Loucy (cell line): ENCODE data around the gene SMIM35.

Experiments used
- H2AFZ ChIP-seq: fragments of 200-600 bp; sonication (generic); 2 replicates; pipeline ENCODE4 v1.6.0; 2016; ENCODE audit warnings: antibody characterized with exemption, mild to moderate bottlenecking, low read length, moderate library complexity
- H3F3A ChIP-seq: fragments of 200-600 bp; 2 replicates; pipeline ENCODE4 v1.6.0; 2016; ENCODE audit warnings: antibody characterized with exemption, low read depth, mild to moderate bottlenecking
- H3K27me3 ChIP-seq: fragments of 200-600 bp; sonication (generic); 2 replicates; pipeline ENCODE4 v1.6.1; 2014; ENCODE audit warnings: low read length, mild to moderate bottlenecking; ENCODE audit not compliant: insufficient read depth, poor library complexity, severe bottlenecking
- H3K36me3 ChIP-seq: fragments of 200-600 bp; sonication (generic); 2 replicates; pipeline ENCODE4 v1.6.1; 2016; ENCODE audit warnings: low read length; ENCODE audit not compliant: insufficient read depth
- H3K4me1 ChIP-seq: fragments of 200-600 bp; sonication (generic); 2 replicates; pipeline ENCODE4 v1.5.1; 2014; ENCODE audit warnings: low read length, mild to moderate bottlenecking; ENCODE audit not compliant: insufficient read depth, poor library complexity, severe bottlenecking
- H3K4me2 ChIP-seq: fragments of 200-600 bp; sonication (generic); 2 replicates; pipeline ENCODE4 v1.6.0; 2014; ENCODE audit warnings: antibody characterized with exemption, low read length, low read depth, mild to moderate bottlenecking; ENCODE audit not compliant: poor library complexity, severe bottlenecking
- H3K4me3 ChIP-seq: fragments of 200-600 bp; sonication (generic); 2 replicates; pipeline ENCODE4 v1.5.1; 2014; ENCODE audit warnings: low read length, mild to moderate bottlenecking, mixed read lengths; ENCODE audit not compliant: poor library complexity, severe bottlenecking
- H3K79me2 ChIP-seq: fragments of 200-600 bp; sonication (generic); 2 replicates; pipeline ENCODE4 v1.6.1; 2014; ENCODE audit warnings: low read length; ENCODE audit not compliant: insufficient read depth
- H3K9ac ChIP-seq: fragments of 200-600 bp; sonication (generic); 2 replicates; pipeline ENCODE4 v1.6.0; 2014; ENCODE audit warnings: mild to moderate bottlenecking, low read depth, low read length, moderate library complexity; ENCODE audit not compliant: poor library complexity, severe bottlenecking
- H3K9me2 ChIP-seq: fragments of 200-600 bp; sonication (generic); replicated peaks from 2 replicates; pipeline ENCODE4 v1.6.1; 2016; ENCODE audit warnings: low read depth, low read length, mixed read lengths
- H3K9me3 ChIP-seq: fragments of 200-600 bp; sonication (generic); 2 replicates; pipeline ENCODE4 v1.6.1; 2014; ENCODE audit warnings: mild to moderate bottlenecking, antibody characterized with exemption, low read length, low read depth; ENCODE audit not compliant: insufficient read depth
- H4K20me1 ChIP-seq: fragments of 200-600 bp; sonication (generic); 2 replicates; pipeline ENCODE4 v1.6.0; 2014; ENCODE audit warnings: antibody characterized with exemption, low read length, mild to moderate bottlenecking; ENCODE audit not compliant: insufficient read depth, poor library complexity, severe bottlenecking
- EZH2phosphoT487 ChIP-seq: fragments of 200-600 bp; IDR thresholded peaks from 2 replicates; pipeline ENCODE4 v1.6.1; 2018; ENCODE audit warnings: antibody characterized with exemption, mild to moderate bottlenecking, moderate library complexity, borderline replicate concordance
- TF ChIP-seq, protein P1 (sequence below): fragments of 200-600 bp; sonication (generic); conservative IDR thresholded peaks from 2 replicates; pipeline ENCODE4 v1.5.1; 2014; ENCODE audit warnings: mild to moderate bottlenecking, antibody characterized with exemption, low read length

SMIM35 gene

DNA sequence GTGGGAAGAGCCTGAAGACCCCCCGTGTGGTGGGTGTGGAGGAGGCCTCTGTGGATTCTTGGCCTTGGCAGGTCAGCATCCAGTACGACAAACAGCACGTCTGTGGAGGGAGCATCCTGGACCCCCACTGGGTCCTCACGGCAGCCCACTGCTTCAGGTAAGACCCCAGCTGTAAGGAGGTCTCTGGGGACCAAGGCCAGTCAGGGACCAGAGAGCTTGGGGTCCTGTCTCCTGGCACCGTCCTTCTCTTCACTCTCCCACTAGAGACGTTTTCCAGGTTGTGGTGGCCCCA, 24.9 kb upstream of the SMIM35 start:
- Histone ChIP-seq H2AFZ (no peak overlapping the region), H3K4me1 (peaks cover 6% of the 10 kb centered on the region), H3F3A (no peaks in the 10 kb centered on the region), H3K9me3 (no peaks in the 10 kb centered on the region), H3K36me3 (no peaks in the 10 kb centered on the region), H3K27me3 (no peaks in the 10 kb centered on the region), H3K4me3 (no peak overlapping the region), H4K20me1 (no peaks in the 10 kb centered on the region), H3K4me2 (no peak overlapping the region), H3K9ac (no peak overlapping the region), H3K9me2 (no peaks in the 10 kb centered on the region), H3K79me2 (no peaks in the 10 kb centered on the region)
- TF ChIP-seq, protein P1, sequence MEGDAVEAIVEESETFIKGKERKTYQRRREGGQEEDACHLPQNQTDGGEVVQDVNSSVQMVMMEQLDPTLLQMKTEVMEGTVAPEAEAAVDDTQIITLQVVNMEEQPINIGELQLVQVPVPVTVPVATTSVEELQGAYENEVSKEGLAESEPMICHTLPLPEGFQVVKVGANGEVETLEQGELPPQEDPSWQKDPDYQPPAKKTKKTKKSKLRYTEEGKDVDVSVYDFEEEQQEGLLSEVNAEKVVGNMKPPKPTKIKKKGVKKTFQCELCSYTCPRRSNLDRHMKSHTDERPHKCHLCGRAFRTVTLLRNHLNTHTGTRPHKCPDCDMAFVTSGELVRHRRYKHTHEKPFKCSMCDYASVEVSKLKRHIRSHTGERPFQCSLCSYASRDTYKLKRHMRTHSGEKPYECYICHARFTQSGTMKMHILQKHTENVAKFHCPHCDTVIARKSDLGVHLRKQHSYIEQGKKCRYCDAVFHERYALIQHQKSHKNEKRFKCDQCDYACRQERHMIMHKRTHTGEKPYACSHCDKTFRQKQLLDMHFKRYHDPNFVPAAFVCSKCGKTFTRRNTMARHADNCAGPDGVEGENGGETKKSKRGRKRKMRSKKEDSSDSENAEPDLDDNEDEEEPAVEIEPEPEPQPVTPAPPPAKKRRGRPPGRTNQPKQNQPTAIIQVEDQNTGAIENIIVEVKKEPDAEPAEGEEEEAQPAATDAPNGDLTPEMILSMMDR, result no peak
- no peak for TF ChIP-seq EZH2phosphoT487

DNA sequence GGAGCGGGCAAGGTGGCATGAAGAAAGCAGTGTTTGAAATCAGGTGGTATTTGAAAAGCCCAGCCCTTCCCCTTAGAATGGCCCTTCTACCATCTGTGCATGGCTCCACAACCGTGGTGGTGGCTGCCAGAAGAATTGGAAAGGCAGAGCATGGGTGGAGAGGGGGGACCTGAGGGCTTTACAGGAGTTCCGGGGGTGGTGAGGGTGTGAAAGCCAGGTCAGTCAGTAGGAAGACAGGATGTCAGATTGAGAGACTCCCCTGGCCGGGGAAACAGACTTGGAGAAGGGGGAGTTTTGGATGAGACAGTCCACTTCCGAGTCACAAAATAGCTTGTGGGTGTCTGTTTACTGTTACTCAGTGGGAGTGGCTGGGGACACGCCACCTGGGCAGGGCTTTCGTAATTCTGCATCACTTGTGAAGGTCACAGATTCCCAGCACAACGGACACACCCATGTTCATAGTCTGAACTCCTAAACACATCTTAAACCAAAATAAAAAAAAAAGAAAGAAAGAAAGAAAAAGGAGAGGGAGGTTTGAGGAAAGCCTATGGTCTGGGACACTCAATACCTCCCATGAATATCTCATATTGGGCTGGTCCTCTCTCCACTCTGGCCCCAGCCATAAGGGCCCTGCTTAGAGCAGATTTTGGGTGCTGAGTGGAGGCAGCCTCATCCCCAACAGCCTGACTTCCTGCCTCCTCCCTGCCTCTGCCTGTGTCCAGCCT, 24.4 kb upstream of the SMIM35 start:
- Histone ChIP-seq H3K4me3 (no peak overlapping the region), H3K9ac (no peak overlapping the region), H3K4me1 (peaks cover 6% of the 10 kb centered on the region), H4K20me1 (no peaks in the 10 kb centered on the region), H2AFZ (no peak overlapping the region), H3K79me2 (no peaks in the 10 kb centered on the region), H3K9me2 (no peaks in the 10 kb centered on the region), H3K27me3 (no peaks in the 10 kb centered on the region), H3F3A (no peaks in the 10 kb centered on the region), H3K9me3 (no peaks in the 10 kb centered on the region), H3K4me2 (no peak overlapping the region), H3K36me3 (no peaks in the 10 kb centered on the region)
- TF ChIP-seq, protein P1, result no peak
- no peak for TF ChIP-seq EZH2phosphoT487

DNA sequence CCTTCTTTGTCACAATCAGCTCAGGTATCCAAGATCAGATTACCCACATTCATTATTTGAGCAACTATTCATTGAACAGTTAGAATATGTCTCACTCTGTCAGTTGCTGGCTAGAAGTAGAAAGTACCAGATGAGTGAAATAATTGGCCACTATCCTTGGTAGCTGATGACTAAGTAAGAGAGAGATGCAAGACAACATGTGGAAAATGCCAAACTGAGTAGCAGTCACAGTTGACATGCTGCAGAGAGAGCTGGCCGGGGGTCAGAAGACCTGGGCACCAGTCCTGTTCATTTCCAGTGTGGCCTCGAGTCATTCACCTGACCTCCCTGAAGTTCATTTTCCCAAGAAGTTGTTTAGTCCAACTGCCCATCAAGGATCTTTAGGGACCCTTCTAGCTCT, 22.5 kb upstream of the SMIM35 start:
- no peaks in the 10 kb centered on the region for H4K20me1 ChIP-seq
- peaks cover 1% of the 10 kb centered on the region for H3K4me1 ChIP-seq
- no peaks in the 10 kb centered on the region for H3F3A ChIP-seq
- H3K36me3 ChIP-seq, result no peaks in the 10 kb centered on the region
- H3K4me2 ChIP-seq, result no peak overlapping the region
- no peaks in the 10 kb centered on the region for H3K9me2 ChIP-seq
- H3K9me3 ChIP-seq, result no peaks in the 10 kb centered on the region
- no peak overlapping the region for H2AFZ ChIP-seq
- no peaks in the 10 kb centered on the region for H3K27me3 ChIP-seq
- H3K4me3 ChIP-seq, result no peak overlapping the region
- no peaks in the 10 kb centered on the region for H3K79me2 ChIP-seq
- no peak overlapping the region for H3K9ac ChIP-seq
- TF ChIP-seq, protein P1, result no peak
